ENCODE data around the gene SLC2A6.

SLC2A6 gene

GRCh38 chr9:133516961-133517350 is 38.1 kb upstream of the SLC2A6 start:
- TF ChIP-seq, protein P1, sequence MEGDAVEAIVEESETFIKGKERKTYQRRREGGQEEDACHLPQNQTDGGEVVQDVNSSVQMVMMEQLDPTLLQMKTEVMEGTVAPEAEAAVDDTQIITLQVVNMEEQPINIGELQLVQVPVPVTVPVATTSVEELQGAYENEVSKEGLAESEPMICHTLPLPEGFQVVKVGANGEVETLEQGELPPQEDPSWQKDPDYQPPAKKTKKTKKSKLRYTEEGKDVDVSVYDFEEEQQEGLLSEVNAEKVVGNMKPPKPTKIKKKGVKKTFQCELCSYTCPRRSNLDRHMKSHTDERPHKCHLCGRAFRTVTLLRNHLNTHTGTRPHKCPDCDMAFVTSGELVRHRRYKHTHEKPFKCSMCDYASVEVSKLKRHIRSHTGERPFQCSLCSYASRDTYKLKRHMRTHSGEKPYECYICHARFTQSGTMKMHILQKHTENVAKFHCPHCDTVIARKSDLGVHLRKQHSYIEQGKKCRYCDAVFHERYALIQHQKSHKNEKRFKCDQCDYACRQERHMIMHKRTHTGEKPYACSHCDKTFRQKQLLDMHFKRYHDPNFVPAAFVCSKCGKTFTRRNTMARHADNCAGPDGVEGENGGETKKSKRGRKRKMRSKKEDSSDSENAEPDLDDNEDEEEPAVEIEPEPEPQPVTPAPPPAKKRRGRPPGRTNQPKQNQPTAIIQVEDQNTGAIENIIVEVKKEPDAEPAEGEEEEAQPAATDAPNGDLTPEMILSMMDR (IDR thresholded peaks at IDR 0.05; ENCODE audit: low read depth, low read length): no peak
- no peak overlapping the region for H3K4me3 ChIP-seq (ENCODE audit: low read depth, low read length)

DNA sequence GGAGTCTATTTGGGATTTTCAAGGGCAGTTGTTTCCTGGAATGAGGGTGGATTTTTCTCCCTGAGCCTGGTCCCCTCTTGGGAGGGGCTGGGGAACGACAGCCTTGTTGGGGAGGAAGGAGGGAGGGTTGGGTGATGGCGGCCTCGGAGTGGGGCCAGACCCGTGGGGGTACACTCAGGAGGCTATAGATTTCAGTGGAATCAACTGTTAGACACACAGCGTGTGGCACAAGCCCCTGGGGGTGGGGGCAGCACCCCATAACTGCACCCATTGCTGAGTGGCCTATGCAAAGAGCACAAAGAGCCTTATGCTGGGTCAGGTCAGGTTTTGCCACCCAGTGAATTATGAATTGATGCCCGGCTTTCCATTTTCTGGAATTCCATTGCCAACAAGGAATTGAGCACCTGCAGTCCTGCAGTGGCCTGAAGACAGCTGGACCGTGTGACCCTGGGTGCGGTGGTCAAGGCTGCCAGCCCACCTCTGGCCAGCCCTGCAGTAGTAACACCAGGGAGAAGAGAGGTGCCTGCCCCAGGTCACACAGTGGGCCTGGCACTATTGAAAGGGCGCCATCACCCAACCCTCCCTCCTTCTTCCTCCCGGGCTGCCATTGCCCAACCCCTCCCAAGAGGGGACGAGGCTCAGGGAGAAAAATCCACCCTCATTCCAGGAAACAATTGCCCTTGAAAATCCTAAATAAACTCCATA is 37.5 kb upstream of the SLC2A6 start:
- H3K4me3 ChIP-seq (ENCODE audit: low read depth, low read length): no peak overlapping the region
- no peaks in the 10 kb centered on the region for H3K9me3 ChIP-seq (ENCODE audit: severe bottlenecking)
- TF ChIP-seq, protein P1 (IDR thresholded peaks at IDR 0.05; ENCODE audit: low read depth, low read length): no peak
- no peak for DNase-seq
- H3K27ac ChIP-seq: peak overlapping the region; percentile 26; the same call in 1 of the 2 replicates
- H3K27me3 ChIP-seq (ENCODE audit: insufficient read depth, low read depth, severe bottlenecking): no peaks in the 10 kb centered on the region
- H3K36me3 ChIP-seq: no peaks in the 10 kb centered on the region

More at GRCh38 chr9:133516961-133517350, 38.1 kb upstream of the SLC2A6 start:
- Histone ChIP-seq H3K27me3 (ENCODE audit: insufficient read depth, low read depth, severe bottlenecking) (no peaks in the 10 kb centered on the region), H3K27ac (peak overlapping the region; percentile 26; the same call in 1 of the 2 replicates), H3K9me3 (ENCODE audit: severe bottlenecking) (no peaks in the 10 kb centered on the region), H3K36me3 (no peaks in the 10 kb centered on the region)
- no peak for DNase-seq

- no peak overlapping the region for H3K4me3 ChIP-seq (ENCODE audit: low read depth, low read length)
- no peaks in the 10 kb centered on the region for H3K27me3 ChIP-seq (ENCODE audit: insufficient read depth, low read depth, severe bottlenecking)
- no peak overlapping the region for H3K27ac ChIP-seq
- no peaks in the 10 kb centered on the region for H3K9me3 ChIP-seq (ENCODE audit: severe bottlenecking)
- H3K36me3 ChIP-seq: no peaks in the 10 kb centered on the region
- TF ChIP-seq, protein P1 (IDR thresholded peaks at IDR 0.05; ENCODE audit: low read depth, low read length): no peak
- no peak for DNase-seq
These were observed 36.8 kb upstream of the SLC2A6 start for GRCh38 chr9:133515615-133516255.

- Histone ChIP-seq H3K27ac (no peak overlapping the region), H3K27me3 (ENCODE audit: insufficient read depth, low read depth, severe bottlenecking) (no peaks in the 10 kb centered on the region), H3K36me3 (no peaks in the 10 kb centered on the region), H3K4me3 (ENCODE audit: low read depth, low read length) (no peak overlapping the region), H3K9me3 (ENCODE audit: severe bottlenecking) (no peaks in the 10 kb centered on the region)
- DNase-seq: no peak
- TF ChIP-seq, protein P1 (IDR thresholded peaks at IDR 0.05; ENCODE audit: low read depth, low read length): no peak
These were observed 36.3 kb upstream of the SLC2A6 start for GRCh38 chr9:133515240-133515610.

- Histone ChIP-seq H3K9me3 (ENCODE audit: severe bottlenecking) (no peaks in the 10 kb centered on the region), H3K27me3 (ENCODE audit: insufficient read depth, low read depth, severe bottlenecking) (no peaks in the 10 kb centered on the region), H3K36me3 (no peaks in the 10 kb centered on the region), H3K27ac (no peak overlapping the region), H3K4me3 (ENCODE audit: low read depth, low read length) (no peak overlapping the region)
- DNase-seq: no peak
- TF ChIP-seq, protein P1 (IDR thresholded peaks at IDR 0.05; ENCODE audit: low read depth, low read length): no peak
These were observed 35.8 kb upstream of the SLC2A6 start for GRCh38 chr9:133514460-133515239.

All from WERI-Rb-1 (cell line).